PC-3 (cell line): ENCODE data around the gene SLC39A12. TPM values are rescaled to one million over a fixed set of nuclear protein-coding genes. Genes with fewer than 3 reads are reported as not detected.

ENCODE experiments used
- ATAC-seq: fragments of 200-7000 bp; cut with Tn5 transposase; 2 replicates; pipeline ENCODE4 v1.9.1; 2020; ENCODE audit warnings: mild to moderate bottlenecking, moderate library complexity
- BruUV-seq: library from RNA; stranded (reverse); fragments of 400-500 nt; replicated peaks from 2 replicates; lab custom pipeline; 2021; lab: Mats Ljungman, UMichigan
- CTCF ChIA-PET: fragments of 300-600 bp; sonication (Branson Sonifier 250); formaldehyde crosslinking; loops from one replicate; lab custom pipeline; 2022; ENCODE audit warnings: antibody characterized with exemption; lab: Charles Lee
- POLR2A ChIA-PET: fragments of 300-600 bp; sonication (Branson Sonifier 250); formaldehyde crosslinking; loops from one replicate; lab custom pipeline; 2022; ENCODE audit warnings: antibody characterized with exemption; ENCODE audit not compliant: unreplicated experiment; lab: Charles Lee
- DNase-seq: peaks from one replicate; pipeline ENCODE4 v3.0.0-alpha.2; 2015
- H2AFZ ChIP-seq: fragments of 300-600 bp; sonication (generic); 2 replicates; pipeline ENCODE4 v1.6.0; 2016; ENCODE audit warnings: antibody characterized with exemption, low read length
- H3F3A ChIP-seq: fragments of 300-600 bp; sonication (generic); one replicate; pipeline ENCODE4 v1.6.0; 2017; ENCODE audit warnings: antibody characterized with exemption, low read length, control low read depth, mild to moderate bottlenecking; ENCODE audit not compliant: unreplicated experiment
- H3K27ac ChIP-seq: fragments of 300-600 bp; sonication (generic); 2 replicates; pipeline ENCODE4 v1.5.1; 2016; ENCODE audit warnings: mild to moderate bottlenecking, low read length
- H3K27me3 ChIP-seq: fragments of 300-600 bp; sonication (generic); 2 replicates; pipeline ENCODE4 v1.6.1; 2016; ENCODE audit warnings: low read length, mixed read lengths
- H3K36me3 ChIP-seq: fragments of 300-600 bp; sonication (generic); 2 replicates; pipeline ENCODE4 v1.6.1; 2016; ENCODE audit warnings: low read depth, mixed run types, low read length, mixed read lengths
- H3K4me1 ChIP-seq: fragments of 300-600 bp; sonication (generic); 2 replicates; pipeline ENCODE4 v1.5.1; 2016; ENCODE audit warnings: low read length; ENCODE audit not compliant: insufficient read depth
- H3K4me2 ChIP-seq: fragments of 300-600 bp; sonication (generic); 2 replicates; pipeline ENCODE4 v1.6.0; 2016; ENCODE audit warnings: low read length
- H3K4me3 ChIP-seq: fragments of 300-600 bp; sonication (generic); 2 replicates; pipeline ENCODE4 v1.5.1; 2016; ENCODE audit warnings: mild to moderate bottlenecking, low read length, mixed read lengths
- H3K79me2 ChIP-seq: fragments of 300-600 bp; sonication (generic); 2 replicates; pipeline ENCODE4 v1.6.1; 2017; ENCODE audit warnings: low read length, mixed read lengths
- H3K9ac ChIP-seq: fragments of 300-600 bp; sonication (generic); 2 replicates; pipeline ENCODE4 v1.6.0; 2016; ENCODE audit warnings: mild to moderate bottlenecking, low read length
- H3K9me2 ChIP-seq: fragments of 300-600 bp; sonication (generic); replicated peaks from 2 replicates; pipeline ENCODE4 v1.6.1; 2016; ENCODE audit warnings: mixed run types, low read length, mixed read lengths
- H3K9me3 ChIP-seq: fragments of 300-600 bp; sonication (generic); 2 replicates; pipeline ENCODE4 v1.6.1; 2016; ENCODE audit warnings: low read length, mixed read lengths
- H4K20me1 ChIP-seq: fragments of 300-600 bp; sonication (generic); 2 replicates; pipeline ENCODE4 v1.6.1; 2016; ENCODE audit warnings: low read length, mixed read lengths
- EZH2 ChIP-seq: fragments of 300-600 bp; sonication (generic); IDR thresholded peaks from one replicate; pipeline ENCODE4 v1.6.1; 2017; ENCODE audit warnings: antibody characterized with exemption, mild to moderate bottlenecking, low read length; ENCODE audit not compliant: unreplicated experiment
- EZH2phosphoT487 ChIP-seq: fragments of 300-600 bp; sonication (generic); IDR thresholded peaks from 2 replicates; pipeline ENCODE4 v1.6.1; 2018; ENCODE audit warnings: mild to moderate bottlenecking, antibody characterized with exemption, low read length, borderline replicate concordance
- intact Hi-C: fragments of 100-400 bp; cut with micrococcal nuclease; formaldehyde crosslinking; loops from 2 replicates; pipeline ENCODE4 v1.9.0; 2023
- total RNA-seq: library from RNA; depleted of rRNA; stranded (reverse); fragments of >200 nt; gene quantifications from 2 replicates; pipeline ENCODE4 v1.2.3, GENCODE V29; 2014
- TF ChIP-seq, protein P1 (sequence below): fragments of 300-600 bp; sonication (generic); conservative IDR thresholded peaks from 2 replicates; pipeline ENCODE4 v1.5.1; 2017; ENCODE audit warnings: antibody characterized with exemption, low read depth, mild to moderate bottlenecking, low read length

The SLC39A12 gene
- total RNA-seq, 1 experiment from 2014 or later, result not detected

DNA sequence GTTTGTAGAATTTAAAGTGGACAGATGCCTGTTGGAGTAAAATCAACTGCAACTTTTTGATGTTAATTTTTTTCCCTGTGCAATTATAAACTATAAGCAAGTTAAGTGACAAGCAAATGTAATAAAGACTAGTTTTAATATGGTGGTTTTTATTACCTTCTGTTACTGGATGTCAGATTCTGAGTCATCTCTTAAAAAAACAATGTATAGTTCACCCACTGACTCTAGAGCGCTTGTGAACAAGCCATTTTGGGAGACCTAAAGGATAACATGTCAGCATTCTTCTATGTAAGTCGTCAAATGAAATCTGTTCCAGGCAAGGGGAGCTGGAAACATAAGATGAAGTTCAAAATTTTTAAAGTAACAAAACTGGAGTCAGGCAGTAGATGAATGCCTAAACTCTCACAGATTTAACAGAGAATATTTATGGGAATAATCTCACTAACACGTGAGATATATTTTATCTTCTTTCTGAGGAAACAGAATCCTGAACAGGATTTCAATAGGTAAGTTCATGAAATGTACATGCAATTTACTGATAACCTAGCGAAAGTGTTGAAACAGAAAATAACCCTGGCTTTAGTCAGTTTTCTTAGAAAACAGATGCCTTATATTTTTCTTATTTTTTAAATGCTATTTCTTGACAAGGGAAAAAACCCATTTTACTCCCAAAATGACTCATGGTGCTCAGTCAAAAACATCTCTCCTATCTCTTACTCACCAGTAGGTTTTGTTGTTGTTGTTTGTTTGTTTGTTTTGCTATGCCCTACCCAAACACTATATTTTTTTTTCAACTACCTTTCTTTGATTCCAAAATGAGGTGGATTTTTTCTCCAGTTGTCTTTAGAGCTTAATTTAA is 91.7 kb downstream of the SLC39A12 start:
- Histone ChIP-seq H3K9me2 (no peaks in the 10 kb centered on the region), H4K20me1 (no peaks in the 10 kb centered on the region), H2AFZ (no peak overlapping the region), H3K4me1 (peaks cover 6% of the 10 kb centered on the region; the same call in 1 of the 2 replicates), H3F3A (no peaks in the 10 kb centered on the region), H3K27ac (no peak overlapping the region), H3K4me3 (no peak overlapping the region), H3K9ac (no peak overlapping the region), H3K27me3 (no peaks in the 10 kb centered on the region), H3K36me3 (no peaks in the 10 kb centered on the region), H3K79me2 (no peaks in the 10 kb centered on the region), H3K9me3 (no peaks in the 10 kb centered on the region), H3K4me2 (peak overlapping the region; percentile 13; the same call in 1 of the 2 replicates)
- DNase-seq (peak; percentile 46), ATAC-seq (no peak; the same call in 1 of the 2 replicates)
- BruUV-seq, result no TSS peak
- ChIA-PET CTCF (no interaction called here), POLR2A (no interaction called here)
- intact Hi-C loops, result no loop called here
- TF ChIP-seq EZH2 (no peak), EZH2phosphoT487 (no peak)
- TF ChIP-seq, protein P1, sequence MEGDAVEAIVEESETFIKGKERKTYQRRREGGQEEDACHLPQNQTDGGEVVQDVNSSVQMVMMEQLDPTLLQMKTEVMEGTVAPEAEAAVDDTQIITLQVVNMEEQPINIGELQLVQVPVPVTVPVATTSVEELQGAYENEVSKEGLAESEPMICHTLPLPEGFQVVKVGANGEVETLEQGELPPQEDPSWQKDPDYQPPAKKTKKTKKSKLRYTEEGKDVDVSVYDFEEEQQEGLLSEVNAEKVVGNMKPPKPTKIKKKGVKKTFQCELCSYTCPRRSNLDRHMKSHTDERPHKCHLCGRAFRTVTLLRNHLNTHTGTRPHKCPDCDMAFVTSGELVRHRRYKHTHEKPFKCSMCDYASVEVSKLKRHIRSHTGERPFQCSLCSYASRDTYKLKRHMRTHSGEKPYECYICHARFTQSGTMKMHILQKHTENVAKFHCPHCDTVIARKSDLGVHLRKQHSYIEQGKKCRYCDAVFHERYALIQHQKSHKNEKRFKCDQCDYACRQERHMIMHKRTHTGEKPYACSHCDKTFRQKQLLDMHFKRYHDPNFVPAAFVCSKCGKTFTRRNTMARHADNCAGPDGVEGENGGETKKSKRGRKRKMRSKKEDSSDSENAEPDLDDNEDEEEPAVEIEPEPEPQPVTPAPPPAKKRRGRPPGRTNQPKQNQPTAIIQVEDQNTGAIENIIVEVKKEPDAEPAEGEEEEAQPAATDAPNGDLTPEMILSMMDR, result no peak

DNA sequence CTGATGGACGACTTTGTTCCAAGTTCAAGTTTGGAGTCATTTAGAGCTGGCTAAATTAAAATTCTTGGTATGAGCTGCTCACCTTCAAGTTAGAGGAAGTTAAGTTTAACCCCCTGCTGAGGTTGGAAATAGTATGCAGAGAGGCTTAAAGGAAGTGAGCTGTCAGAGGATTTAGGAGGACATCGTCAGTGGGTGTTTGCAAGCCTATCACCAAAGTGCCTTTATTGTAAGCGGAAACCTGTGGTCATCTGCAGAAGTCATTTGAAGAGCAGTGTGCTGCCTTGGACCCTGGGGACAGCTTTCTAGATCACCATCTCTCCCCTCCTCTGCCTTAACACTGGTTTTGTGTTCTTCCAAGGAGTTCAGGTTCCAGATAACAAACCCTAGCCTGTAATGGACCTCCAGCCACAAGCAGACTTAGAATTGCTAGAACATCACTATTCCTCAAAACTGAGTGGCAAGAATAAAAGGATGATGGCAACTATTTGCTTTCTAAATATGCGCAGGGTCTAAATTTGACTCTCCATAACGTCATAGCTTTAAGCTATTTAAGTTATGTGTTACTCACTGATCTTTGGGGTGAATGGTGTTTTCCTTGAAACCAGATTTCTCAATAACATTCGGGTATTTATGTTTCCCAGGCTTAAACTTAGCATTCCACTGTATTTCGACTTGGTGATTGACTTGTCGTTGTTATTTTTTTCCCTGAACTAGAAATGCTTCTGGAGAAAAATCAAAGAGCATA is 93.4 kb downstream of the SLC39A12 start:
- Histone ChIP-seq H3K4me1 (peaks cover 6% of the 10 kb centered on the region; the same call in 1 of the 2 replicates), H3K9me3 (no peaks in the 10 kb centered on the region), H3K36me3 (no peaks in the 10 kb centered on the region), H3K27ac (no peak overlapping the region), H3K4me3 (no peak overlapping the region), H2AFZ (no peak overlapping the region), H3K79me2 (no peaks in the 10 kb centered on the region), H3K9ac (no peak overlapping the region), H3K4me2 (no peak overlapping the region), H3F3A (no peaks in the 10 kb centered on the region), H4K20me1 (no peaks in the 10 kb centered on the region), H3K27me3 (no peaks in the 10 kb centered on the region), H3K9me2 (no peaks in the 10 kb centered on the region)
- intact Hi-C loops, result no loop called here
- ChIA-PET POLR2A (no interaction called here), CTCF (no interaction called here)
- no TSS peak for BruUV-seq
- ATAC-seq (no peak), DNase-seq (no peak)
- TF ChIP-seq EZH2 (no peak), EZH2phosphoT487 (no peak)
- TF ChIP-seq, protein P1, result no peak
